GM10248 (cell line): ENCODE results near the gene INPP4A.

Experiments used
- CTCF ChIA-PET: fragments of 300-600 bp; sonication (Branson Sonifier 250); formaldehyde crosslinking; extraction: SDS; loops from one replicate; lab custom pipeline; 2021; ENCODE audit warnings: antibody characterized with exemption; lab: Yijun Ruan, JAX
- POLR2A ChIA-PET: fragments of 350-650 bp; sonication (Branson Sonifier 250); formaldehyde crosslinking; extraction: SDS; loops from one replicate; lab custom pipeline; 2020; ENCODE audit warnings: antibody characterized with exemption; lab: Yijun Ruan, JAX
- DNase-seq: peaks from one replicate; pipeline ENCODE4 v3.0.0; 2012; ENCODE audit errors: extremely low spot score
- CTCF ChIP-seq: IDR thresholded peaks from 2 replicates; pipeline ENCODE4 v1.5.1; 2012; ENCODE audit warnings: mild to moderate bottlenecking, low read depth; ENCODE audit errors: extremely low read depth, missing control alignments, control extremely low read depth

INPP4A gene

DNA sequence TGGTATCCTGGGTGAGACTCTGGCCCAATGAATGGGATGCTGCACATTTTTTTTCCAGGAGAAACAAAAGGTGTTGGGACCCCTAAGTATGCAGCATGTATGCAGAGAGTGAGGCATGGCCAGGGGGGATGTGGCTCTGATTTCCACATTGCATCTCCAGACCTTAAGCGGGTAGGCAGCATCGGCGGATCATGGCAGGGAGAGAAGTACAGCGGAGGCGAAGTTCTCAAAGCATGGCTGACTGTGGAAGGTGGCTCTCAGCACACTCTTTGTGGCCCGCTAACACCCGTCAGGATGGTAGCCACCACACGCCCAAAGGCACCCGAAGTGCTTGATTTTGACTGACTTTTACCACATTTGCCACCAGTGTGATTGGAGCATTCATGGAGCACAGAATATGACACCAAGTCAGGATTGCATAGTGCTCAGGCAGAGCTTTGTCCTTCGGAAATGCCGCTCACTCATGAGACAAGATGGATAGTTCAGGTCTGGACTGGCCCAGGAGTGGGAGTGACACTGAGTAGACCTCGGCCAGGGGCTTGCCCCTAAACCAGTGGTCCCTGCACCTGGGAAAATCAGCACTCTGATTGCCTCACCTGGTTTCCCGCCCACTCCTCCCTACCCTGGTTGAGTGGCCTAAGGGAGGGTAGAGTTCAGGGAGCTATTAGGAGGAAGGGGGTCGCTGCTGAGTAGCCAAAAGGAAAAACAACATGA, 14.2 kb downstream of the INPP4A start:
- no peak for DNase-seq
- POLR2A ChIA-PET: interaction anchor here (0.6 kb wide), 1 partner anchor 95 kb away, joined by 4 read pairs; no protein-coding TSS in a partner anchor
- no peak for TF ChIP-seq CTCF
- CTCF ChIA-PET: interaction anchor here (1.4 to 4.4 kb wide), 7 partner anchors 9 to 47 kb away, joined by 3 to 26 read pairs (median 9); no protein-coding TSS in a partner anchor

DNA sequence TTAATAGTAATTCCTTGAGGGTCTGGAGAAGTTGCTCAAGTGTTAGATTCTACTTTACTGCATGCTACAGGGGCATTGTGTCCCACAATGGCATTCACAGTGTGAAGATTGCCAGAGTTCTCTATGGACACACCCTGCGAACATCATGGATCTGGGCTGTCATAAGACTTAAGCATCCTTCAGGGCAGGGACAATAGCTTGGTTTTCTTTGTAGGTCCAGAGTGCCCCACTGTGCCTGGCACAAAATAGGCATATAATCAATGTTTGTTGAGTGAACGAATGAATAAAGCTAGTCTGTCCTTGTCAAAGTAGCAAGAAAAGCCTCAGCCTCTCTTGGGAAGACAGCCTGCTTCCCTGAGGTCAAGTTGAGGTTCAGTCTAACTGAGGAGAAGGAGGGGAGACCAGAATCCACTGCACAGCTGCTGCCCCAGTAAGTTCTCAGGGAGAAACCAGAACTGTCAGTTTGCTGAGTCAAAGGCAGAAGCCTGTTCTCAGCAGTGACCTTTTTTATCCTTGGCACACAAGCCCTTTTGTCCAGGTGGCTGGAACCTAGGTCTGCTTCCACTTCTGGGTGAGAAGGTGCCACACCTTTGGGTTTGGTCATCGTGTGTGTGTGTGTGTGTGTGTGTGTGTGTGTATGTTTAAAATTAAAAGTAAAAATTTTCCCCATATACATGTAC, 15.0 kb downstream of the INPP4A start:
- ChIA-PET POLR2A (no interaction called here), CTCF (interaction anchor here (1.4 to 4.4 kb wide), 6 partner anchors 10 to 48 kb away, joined by 3 to 26 read pairs (median 10); no protein-coding TSS in a partner anchor)
- no peak for TF ChIP-seq CTCF
- peak; percentile 48 for DNase-seq

DNA sequence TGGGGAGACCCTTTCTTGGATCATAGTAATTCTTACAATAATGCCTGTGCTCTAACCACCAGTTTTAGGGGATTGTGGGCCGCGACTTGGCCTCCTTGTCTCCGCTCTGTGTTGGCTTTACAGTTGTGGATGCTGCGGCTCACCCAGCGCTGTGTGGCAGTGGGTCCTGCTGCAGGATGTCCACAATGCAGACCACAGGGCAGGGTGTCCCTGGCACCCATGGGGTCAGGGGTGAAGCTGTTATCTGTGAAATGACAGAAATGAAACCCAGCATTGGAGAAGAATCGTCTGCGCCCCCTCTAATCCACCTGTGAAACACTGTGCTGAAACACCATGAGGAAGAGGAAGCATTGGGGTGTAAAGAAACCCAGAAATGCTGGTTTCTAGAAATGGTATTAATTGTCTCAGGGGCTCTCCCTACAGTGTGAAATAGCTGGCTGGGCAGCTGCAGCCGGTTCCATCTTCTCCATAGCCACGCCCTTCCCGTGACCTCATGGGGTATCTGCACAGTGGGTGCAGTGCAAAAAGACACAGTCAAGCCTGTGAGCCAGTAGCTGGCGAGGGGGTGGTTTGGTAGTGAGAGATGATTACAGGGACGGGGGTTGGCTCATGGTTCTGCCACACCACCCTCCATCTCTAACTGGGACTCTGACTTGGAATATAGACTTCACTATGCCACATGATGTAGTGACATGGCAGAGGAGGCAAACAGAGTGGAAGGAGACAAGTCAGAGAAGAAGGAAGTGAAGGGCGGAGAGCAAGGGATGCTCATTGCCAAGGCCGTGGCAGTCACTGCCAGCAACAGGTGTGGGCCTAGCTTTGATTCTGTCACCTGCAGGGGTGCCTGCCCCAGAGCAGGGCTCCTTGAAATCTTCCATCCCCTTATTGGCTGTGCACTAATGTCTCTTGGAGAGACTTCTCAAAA, 16.2 kb downstream of the INPP4A start:
- TF ChIP-seq CTCF: no peak
- ChIA-PET CTCF (interaction anchor here (0.7 to 4.4 kb wide), 8 partner anchors 8 to 27 kb away, joined by 3 to 26 read pairs (median 6); no protein-coding TSS in a partner anchor), POLR2A (interaction anchor here (0.6 to 1.0 kb wide), 3 partner anchors 9 to 471 kb away, joined by 3 to 4 read pairs (median 4); no protein-coding TSS in a partner anchor)
- peak; percentile 76 for DNase-seq

GRCh38 chr2:98461498-98462049, 16.9 kb downstream of the INPP4A start:
- no peak for TF ChIP-seq CTCF
- ChIA-PET POLR2A (interaction anchor here (0.6 to 1.0 kb wide), 2 partner anchors 9 to 101 kb away, joined by 3 to 4 read pairs; no protein-coding TSS in a partner anchor), CTCF (interaction anchor here (0.9 to 4.4 kb wide), 6 partner anchors 9 to 25 kb away, joined by 3 to 26 read pairs (median 4); no protein-coding TSS in a partner anchor)
- no peak for DNase-seq

GRCh38 chr2:98463081-98463481, 18.4 kb downstream of the INPP4A start:
- TF ChIP-seq CTCF: no peak
- POLR2A ChIA-PET: interaction anchor here (0.6 to 3.0 kb wide), 4 partner anchors 8 to 24 kb away, joined by 4 to 17 read pairs (median 10); no protein-coding TSS in a partner anchor
- CTCF ChIA-PET: interaction anchor here (1.0 to 3.1 kb wide), 8 partner anchors 10 to 50 kb away, joined by 3 to 20 read pairs (median 8); no protein-coding TSS in a partner anchor
- no peak for DNase-seq
